Measurements from ENCODE around the gene PLCB3.
A peak's percentile ranks its signal among the peaks of the same experiment; 100 is the strongest.

The PLCB3 gene

DNA sequence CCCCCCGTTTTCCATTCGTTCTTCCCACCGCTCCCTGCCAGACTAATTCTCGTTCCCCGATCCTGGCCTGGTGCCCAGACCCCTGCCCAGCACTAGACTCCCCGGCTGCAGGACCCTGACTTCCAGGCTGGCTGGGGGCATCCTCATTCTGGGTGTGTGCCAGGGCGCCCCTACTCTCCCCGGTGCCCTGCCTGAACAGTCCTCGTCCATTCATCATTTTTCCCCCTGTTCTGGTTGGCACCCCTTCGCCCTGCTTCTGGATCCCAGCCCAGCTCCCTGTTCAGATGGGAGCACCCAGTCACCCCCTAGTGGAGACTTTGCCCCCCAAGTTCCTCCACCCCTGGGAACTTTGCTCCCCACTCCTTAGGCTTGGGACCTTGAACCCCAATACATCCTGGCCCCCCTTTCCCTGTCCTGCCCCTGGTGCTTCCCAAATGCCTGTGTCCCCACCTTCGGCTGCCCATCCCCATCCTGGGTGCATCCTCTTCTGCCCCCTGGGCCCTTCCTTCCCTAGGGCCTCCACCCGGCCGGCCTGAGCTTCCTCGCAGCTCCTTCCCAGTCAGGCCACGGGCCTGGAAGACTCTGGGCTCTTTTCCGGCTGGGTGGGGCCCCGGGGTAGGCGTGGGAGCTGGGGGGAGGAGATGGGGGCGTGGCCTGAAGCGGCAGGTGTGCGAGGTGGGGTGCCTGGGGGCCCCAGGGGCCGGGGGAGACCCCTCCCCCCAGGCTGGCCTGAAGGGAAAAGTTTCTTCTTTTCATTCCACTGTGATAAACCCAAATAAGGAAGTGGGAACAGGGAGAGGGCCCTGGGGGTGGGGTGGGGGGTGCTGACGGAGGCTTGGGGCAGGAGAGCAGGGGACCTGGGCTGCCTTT is 908 bp downstream of the PLCB3 start:
- DNase-seq, result no peak

DNA sequence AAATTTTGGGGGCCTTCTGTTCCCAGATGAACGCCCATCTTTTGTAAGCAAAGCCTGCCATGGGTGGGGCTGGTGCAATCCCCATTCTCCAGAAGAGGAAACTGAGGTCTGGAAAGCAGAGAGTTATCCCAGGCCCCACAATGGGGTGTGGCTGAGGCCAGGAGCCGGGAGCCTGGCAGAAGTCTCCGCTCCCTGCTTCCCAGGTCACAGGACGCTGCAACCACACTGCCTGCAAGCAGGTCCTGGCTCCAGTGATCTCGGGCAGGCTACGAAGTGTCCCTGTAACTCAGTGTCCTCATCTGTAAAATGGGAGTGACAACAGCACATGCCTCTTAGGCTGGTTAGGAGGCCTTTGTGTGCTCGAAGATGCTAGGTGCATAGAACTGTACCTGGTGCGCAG is 1.7 kb downstream of the PLCB3 start:
- no peak for DNase-seq

- no peak for DNase-seq
Measured at GRCh38 chr11:64253481-64253880, 2.2 kb downstream of the PLCB3 start.

- DNase-seq, result no peak
Measured at GRCh38 chr11:64254326-64254725, 3.0 kb downstream of the PLCB3 start.

DNA sequence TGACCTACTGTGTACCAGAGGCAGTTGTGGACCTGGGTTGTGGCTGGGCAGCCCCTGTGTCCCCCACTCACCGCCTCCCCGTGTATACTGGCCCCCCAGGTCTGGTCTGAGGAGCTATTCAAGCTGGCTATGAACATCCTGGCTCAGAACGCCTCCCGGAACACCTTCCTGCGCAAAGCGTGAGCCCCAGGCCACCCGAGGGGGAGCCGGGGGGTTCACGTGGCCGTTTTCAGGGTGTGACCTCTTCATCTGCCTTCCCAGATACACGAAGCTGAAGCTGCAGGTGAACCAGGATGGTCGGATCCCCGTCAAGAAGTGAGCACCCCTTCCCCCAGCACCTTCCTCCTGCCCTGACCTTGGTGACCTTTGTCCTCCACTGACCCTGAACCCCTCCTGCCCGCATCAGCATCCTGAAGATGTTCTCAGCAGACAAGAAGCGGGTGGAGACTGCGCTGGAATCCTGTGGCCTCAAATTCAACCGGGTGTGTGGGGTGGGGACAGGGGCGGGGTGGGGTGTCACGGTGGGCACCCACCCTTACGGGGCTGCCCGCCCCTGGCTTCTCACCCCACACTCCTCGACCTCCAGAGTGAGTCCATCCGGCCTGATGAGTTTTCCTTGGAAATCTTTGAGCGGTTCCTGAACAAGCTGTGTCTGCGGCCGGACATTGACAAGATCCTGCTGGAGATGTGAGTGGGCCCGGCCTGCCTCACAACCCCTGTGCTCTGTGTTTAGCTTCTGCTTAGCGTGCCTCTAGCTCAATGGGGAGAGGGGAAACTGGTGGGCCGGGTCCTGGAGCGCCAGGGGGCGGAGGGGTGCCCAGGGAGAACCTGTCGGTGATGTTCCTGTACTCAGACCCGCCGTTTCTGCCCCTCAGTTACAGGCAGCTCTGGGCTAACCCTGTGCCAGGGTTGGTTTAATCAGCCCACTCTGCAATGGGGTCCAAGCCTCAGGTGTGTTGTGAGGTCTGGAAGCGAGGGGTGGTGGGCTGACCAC is 4.1 kb downstream of the PLCB3 start:
- no peak for DNase-seq

GRCh38 chr11:64256300-64256699 is 5.0 kb downstream of the PLCB3 start:
- DNase-seq, result no peak

DNA sequence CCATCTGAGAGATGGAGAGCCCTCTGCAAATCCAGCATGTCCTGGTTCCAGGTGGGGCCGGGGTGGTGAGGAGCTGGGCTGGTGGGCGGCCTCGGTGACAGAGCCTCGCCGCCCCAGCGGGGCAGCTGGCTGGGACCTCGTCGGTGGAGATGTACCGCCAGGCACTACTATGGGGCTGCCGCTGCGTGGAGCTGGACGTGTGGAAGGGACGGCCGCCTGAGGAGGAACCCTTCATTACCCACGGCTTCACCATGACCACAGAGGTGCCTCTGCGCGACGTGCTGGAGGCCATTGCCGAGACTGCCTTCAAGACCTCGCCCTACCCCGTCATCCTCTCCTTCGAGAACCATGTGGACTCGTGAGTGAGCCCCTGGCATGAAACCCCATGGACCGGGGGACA is 7.0 kb downstream of the PLCB3 start:
- no peak for DNase-seq

DNA sequence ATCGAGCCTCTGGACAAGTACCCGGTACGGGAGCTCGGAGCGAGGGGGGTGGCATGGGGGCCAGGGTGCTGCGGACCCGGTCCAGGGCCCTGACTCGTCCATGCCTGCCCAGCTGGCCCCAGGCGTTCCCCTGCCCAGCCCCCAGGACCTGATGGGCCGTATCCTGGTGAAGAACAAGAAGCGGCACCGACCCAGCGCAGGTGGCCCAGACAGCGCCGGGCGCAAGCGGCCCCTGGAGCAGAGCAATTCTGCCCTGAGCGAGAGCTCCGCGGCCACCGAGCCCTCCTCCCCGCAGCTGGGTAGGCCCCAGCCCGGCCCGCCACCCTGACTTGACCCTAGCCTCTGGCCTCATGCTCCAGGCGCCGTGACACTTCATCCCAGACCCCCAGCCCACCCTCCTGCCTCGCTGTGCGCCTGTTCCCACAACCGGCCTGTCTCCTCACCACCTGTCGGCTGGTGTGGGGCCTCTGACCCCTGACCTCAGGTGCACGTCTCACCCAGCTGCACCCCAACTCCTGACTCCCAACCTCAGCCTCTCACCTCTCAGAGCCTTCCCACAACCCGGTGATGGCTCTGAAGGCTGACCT is 7.7 kb downstream of the PLCB3 start:
- no peak for DNase-seq

- no peak for DNase-seq
Measured at GRCh38 chr11:64259533-64260067, 8.3 kb downstream of the PLCB3 start.

- DNase-seq, result no peak
Measured at GRCh38 chr11:64260147-64260708, 8.9 kb downstream of the PLCB3 start.

DNA sequence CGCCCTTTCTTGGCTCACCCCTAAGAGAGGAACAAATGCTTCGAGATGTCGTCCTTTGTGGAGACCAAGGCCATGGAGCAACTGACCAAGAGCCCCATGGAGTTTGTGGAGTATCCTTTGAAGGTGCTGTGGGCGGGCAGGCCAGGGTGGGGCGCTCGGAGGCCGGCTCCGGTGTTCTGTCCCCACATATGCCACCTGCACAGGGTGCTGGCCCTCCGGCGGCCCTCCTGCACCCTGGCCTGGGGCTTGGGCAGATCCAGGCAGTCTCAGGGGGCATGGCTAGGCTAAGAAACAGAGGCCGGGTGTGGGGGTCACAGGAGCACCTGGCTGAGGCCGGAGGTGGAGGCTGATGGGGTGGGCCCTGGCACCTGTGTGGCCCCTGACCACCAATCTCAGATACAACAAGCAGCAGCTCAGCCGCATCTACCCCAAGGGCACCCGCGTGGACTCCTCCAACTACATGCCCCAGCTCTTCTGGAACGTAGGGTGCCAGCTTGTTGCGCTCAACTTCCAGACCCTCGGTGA is 10.3 kb downstream of the PLCB3 start:
- no peak for DNase-seq

DNA sequence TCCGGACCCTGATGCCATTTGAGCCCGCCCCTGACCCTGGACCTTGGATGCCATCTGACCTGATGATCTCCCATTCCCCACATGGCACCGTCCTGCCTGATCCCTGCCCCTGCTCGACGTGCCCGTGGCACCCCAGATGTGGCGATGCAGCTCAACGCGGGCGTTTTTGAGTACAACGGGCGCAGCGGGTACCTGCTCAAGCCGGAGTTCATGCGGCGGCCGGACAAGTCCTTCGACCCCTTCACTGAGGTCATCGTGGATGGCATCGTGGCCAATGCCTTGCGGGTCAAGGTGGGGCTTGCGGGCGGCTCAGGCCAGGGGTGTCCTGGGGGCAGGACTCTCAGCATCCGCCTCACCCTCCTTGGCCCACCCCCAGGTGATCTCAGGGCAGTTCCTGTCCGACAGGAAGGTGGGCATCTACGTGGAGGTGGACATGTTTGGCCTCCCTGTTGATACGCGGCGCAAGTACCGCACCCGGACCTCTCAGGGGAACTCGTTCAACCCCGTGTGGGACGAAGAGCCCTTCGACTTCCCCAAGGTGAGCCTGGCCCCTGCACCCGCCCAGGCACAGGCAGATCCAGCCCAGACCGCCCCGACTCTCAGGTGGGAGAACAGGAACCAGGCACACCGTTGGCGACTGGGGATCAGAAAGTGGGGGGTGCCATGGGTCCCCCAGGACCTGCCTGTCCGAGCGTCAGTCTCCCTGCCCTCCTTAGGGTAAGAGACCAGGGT is 11.1 kb downstream of the PLCB3 start:
- no peak for DNase-seq

DNA sequence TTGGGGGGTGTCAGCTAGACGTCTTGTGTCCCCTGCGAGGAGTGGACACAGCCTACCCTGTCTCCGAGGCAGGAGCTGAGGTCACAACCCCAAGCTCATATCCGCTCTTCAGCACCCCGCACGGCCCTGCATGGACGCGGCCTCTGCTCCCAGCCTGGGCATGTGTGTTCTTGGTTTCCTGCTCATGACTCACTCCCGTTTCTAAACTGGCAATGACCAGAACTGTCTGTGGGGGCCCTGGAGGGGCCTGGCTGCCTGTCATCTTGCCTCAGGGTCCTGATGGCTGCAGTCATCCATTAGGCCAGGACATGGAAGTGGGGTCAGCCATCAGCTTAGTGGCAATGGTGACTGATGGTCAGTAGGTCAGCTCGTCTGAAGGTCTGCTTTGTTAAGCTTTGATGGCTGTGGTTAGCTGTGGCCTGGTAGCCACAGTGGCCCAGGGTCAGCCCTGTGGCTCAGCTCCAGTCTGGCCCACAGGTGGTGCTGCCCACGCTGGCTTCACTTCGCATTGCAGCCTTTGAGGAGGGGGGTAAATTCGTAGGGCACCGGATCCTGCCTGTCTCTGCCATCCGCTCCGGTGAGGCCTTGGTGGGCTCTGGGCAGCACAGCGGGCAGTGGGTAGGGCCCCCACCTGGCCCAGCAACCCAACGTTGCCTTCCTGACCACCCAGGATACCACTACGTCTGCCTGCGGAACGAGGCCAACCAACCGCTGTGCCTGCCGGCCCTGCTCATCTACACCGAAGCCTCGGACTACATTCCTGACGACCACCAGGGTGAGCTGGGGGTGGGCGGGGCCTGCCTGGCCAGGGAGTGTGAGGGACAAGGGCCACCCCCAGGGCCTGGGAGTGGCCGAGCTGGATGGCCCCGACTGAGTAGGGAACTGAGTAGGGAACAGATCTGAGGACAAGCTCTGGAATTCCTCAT is 12.0 kb downstream of the PLCB3 start:
- DNase-seq, result peak; percentile 83

- no peak for DNase-seq
Measured at GRCh38 chr11:64263947-64264317, 12.6 kb downstream of the PLCB3 start.

- DNase-seq, result peak; percentile 52
Measured at GRCh38 chr11:64264371-64264852, 13.1 kb downstream of the PLCB3 start.

DNA sequence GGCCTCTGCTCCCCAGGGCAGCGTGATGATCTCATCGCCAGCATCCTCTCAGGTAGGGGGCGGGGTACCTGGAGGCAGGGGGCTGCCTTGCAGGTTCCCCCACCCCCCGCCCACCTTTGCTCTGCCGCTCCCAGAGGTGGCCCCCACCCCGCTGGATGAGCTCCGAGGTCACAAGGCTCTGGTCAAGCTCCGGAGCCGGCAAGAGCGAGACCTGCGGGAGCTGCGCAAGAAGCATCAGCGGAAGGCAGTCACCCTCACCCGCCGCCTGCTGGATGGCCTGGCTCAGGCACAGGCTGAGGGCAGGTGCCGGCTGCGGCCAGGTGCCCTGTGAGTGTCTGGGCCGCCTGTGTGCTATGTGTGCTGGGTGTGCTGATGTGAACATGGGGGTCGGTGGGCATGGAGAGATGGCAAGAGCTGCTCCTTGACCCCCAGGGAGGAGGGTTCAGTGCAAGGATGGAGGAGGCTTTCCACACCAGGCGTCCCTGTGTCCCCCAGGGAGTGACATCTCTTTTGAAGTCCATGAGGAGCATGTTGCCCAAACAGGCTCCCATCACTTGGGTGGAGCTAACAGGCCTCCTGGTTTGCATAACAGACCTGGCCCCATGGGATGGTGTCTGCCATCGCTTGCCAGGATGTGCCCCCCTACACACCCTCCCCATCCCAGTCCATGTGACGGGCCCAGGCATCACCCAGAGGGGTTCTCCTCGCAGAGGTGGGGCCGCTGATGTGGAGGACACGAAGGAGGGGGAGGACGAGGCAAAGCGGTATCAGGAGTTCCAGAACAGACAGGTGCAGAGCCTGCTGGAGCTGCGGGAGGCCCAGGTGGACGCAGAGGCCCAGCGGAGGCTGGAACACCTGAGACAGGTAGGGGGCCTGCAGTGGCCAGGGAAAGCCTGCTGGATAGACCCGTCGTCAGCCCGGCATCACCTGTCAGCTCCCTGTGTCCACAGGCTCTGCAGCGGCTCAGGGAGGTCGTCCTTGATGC is 14.1 kb downstream of the PLCB3 start:
- no peak for DNase-seq

DNA sequence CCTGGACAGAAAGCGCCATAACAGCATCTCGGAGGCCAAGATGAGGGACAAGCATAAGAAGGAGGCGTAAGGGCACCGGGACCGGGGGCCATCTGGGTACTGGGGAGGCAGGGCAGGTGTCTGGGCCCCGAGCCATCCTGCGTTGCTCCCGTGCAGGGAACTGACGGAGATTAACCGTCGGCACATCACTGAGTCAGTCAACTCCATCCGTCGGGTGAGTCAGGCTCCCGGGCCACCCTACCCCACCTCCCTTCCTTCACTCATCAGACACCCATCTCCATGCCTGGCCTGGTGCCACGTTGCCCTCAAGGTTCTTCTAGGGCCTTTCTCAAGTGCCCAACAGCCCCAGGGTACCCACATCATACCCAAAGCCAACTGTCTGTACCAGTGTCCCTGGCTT is 15.0 kb downstream of the PLCB3 start:
- DNase-seq, result no peak

DNA sequence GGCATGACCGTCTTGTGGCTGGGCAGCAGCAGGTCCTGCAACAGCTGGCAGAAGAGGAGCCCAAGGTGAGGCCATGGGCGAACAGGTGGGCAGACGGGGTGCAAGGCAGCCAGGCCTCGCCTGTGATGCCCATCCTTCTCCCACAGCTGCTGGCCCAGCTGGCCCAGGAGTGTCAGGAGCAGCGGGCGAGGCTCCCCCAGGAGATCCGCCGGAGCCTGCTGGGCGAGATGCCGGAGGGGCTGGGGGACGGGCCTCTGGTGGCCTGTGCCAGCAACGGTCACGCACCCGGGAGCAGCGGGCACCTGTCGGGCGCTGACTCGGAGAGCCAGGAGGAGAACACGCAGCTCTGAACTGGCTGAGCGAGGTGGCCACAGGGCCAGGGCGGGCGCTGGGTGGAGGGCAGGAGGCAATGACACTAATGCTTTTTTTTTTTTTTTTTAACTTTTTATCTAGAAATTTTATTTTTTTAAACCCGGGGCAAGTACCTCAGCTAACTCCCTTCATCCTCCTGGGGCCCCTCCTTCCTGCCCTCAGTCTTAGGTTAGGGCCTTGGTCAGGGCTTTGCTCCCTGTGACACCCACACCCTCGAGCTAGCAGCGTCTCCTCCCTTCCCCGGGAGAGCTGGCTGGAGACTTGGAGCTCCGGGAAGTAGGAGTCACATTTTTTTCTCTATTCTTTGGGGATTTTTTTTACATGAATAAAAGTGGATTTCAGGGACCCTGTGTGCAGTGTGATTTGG is 16.0 kb downstream of the PLCB3 start:
- DNase-seq, result no peak

Data from retina (tissue), 1 donor.